ENCODE data around the gene ZCCHC9. TPM values are rescaled to one million over a fixed set of nuclear protein-coding genes. Genes with fewer than 3 reads are reported as not detected.
A peak's percentile ranks its signal among the peaks of the same experiment; 100 is the strongest.

The ZCCHC9 gene
- total and polyA plus RNA-seq, 4 experiments from 2014 or later, result 20.0 to 26.1 (median 25.2) TPM

DNA sequence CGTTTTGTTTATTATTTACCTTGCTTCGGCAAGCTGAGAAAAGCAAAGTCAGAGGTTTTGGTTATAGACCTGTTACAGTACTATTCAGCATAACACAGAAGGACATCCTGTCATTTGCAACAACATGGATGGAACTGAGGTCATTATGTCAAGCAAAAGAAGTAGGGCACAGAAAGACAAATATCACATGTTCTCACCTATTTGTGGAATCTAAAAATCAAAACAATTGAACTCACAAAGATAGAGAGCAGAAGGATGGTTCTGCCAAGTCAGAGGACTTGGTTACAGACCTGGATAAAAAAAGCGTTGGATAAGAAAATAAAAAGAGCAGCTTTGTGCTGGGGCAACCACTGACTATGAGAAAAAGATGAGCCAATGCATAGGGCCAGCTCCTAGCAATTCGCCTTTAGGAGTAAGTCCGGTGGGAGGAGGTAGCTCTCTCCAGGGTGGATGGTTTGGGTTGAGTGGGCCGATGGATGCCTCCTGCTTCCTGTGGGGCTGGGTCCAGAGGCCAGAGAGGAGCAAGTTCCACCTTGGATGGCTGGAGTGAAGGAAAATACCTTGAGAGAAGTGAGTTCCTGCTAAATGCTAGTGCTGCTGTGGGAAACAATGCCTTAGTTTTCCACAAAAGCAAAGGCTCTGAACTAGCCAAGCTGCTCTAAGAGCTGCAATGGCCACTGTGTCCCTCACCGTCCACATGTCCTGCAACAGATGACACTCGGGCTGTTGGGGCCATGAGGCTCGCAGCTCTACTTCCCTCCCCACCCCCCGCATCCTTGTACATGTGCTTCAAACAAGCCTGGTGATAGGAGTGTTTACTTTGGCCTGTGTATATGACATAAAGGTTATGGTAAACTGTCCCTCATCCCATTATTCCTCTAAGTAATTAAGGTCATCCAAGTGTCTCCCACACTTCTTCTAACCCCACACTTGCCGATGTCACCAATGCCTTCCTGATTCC, 54.2 kb downstream of the ZCCHC9 start:
- Mint-ChIP-seq H3K36me3 (no peaks in the 10 kb centered on the region), H3K9me3 (peaks cover 0 to 2% (median 0%) of the 10 kb centered on the region in 8 donors), H3K27ac (no peak overlapping the region), H3K4me3 (no peak overlapping the region), H3K27me3 (peaks cover 2 to 9% of the 10 kb centered on the region in 2 donors), H3K4me1 (peaks cover 0 to 4% (median 0%) of the 10 kb centered on the region in 4 donors)
- no peaks in the 10 kb centered on the region for H3K9me3 ChIP-seq (ENCODE audit: control insufficient read depth in 1 of 2, low read length in 2 of 2)
- no peak overlapping the region for H3K27ac ChIP-seq (ENCODE audit: low read depth, low read length)
- no peaks in the 10 kb centered on the region for H3K36me3 ChIP-seq (ENCODE audit: insufficient read depth, low read length)
- no peak overlapping the region for H3K4me3 ChIP-seq (ENCODE audit: low read length in 2 of 2)
- no peaks in the 10 kb centered on the region for H3K27me3 ChIP-seq (ENCODE audit: insufficient read depth, low read length)
- intact Hi-C loops (cut with micrococcal nuclease), result no loop called here
- DNase-seq, result no peak
- H3K4me1 ChIP-seq (ENCODE audit: insufficient read depth, low read length), result no peaks in the 10 kb centered on the region
- ChIA-PET POLR2A (ENCODE audit: partially characterized antibody) (no interaction called here), CTCF (ENCODE audit: partially characterized antibody) (no interaction called here)

DNA sequence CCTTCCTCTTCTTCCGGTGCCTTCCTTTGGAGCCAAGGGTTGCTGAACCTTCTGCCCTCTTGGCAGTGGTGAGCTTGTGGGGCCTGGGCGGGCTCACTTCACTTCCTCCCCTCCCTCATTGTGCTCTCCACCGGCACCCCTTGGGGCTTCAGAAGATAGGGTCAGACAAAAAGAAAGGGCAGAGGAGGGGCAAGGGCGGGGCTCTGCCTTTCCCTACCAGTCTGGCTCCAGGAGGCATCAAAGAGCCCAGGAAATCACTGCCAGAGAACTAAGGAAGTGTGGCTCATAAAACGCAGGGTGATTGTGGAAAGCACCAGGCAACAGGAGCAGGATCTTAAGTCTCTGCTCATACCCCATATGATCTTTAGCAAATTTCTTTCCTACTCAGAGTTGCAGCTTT, 57.7 kb downstream of the ZCCHC9 start:
- no peaks in the 10 kb centered on the region for H3K36me3 Mint-ChIP-seq
- CTCF ChIA-PET (ENCODE audit: partially characterized antibody), result no interaction called here
- H3K27ac Mint-ChIP-seq, result peak overlapping the region in 1 of 7 donors; percentile 65
- no peak for DNase-seq
- Histone ChIP-seq H3K27me3 (ENCODE audit: insufficient read depth, low read length) (no peaks in the 10 kb centered on the region), H3K4me3 (ENCODE audit: low read length in 2 of 2) (no peak overlapping the region), H3K9me3 (ENCODE audit: control insufficient read depth in 1 of 2, low read length in 2 of 2) (no peaks in the 10 kb centered on the region), H3K36me3 (ENCODE audit: insufficient read depth, low read length) (no peaks in the 10 kb centered on the region), H3K27ac (ENCODE audit: low read depth, low read length) (no peak overlapping the region), H3K4me1 (ENCODE audit: insufficient read depth, low read length) (no peaks in the 10 kb centered on the region)
- H3K27me3 Mint-ChIP-seq, result peaks cover 4 to 6% of the 10 kb centered on the region in 2 donors
- intact Hi-C loops (cut with micrococcal nuclease), result no loop called here
- peaks cover 0 to 4% (median 0%) of the 10 kb centered on the region in 4 donors for H3K4me1 Mint-ChIP-seq
- POLR2A ChIA-PET (ENCODE audit: partially characterized antibody), result no interaction called here
- H3K4me3 Mint-ChIP-seq, result no peak overlapping the region
- H3K9me3 Mint-ChIP-seq, result peaks cover 0 to 2% (median 0%) of the 10 kb centered on the region in 8 donors

DNA sequence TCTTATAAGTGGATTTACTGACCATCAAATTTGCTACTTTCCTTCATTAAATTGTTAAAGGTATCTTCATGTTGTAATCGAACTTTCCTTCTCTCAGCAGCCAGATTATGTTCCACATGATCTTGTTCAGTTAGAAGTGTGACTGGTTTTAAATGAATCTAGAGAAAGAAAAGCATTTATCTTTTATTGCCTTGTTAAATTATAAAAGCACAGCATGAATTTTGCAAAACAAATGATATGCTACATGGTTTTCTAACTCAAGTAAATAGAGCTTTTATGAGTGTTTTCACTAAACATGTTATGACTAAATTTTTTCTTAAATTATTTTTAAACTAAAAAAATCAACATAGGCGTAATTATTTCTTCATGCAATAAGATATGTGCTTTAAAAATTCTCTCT, 58.5 kb downstream of the ZCCHC9 start:
- CTCF ChIA-PET (ENCODE audit: partially characterized antibody), result no interaction called here
- H3K4me3 Mint-ChIP-seq, result no peak overlapping the region

DNA sequence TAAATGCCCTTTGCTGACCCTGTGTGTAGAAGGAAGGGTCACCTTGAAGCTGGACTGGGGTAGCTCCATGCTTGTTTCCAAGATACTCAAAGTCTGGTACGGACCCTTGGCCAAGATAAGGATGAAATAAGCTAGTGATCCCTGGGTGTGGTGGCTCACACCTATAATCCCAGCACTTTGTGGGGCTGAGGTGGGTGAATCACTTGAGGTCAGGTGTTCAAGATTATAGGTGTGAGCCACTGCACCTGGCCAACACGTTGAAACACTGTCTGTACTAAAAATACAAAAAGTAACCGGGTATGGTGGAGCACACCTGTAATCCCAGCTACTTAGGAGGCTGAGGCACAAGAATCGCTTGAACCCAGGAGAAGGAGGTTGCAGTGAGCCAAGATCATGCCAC, 59.3 kb downstream of the ZCCHC9 start:
- intact Hi-C loops (cut with micrococcal nuclease), result no loop called here
- Histone ChIP-seq H3K27me3 (ENCODE audit: insufficient read depth, low read length) (no peaks in the 10 kb centered on the region), H3K4me1 (ENCODE audit: insufficient read depth, low read length) (no peaks in the 10 kb centered on the region), H3K27ac (ENCODE audit: low read depth, low read length) (no peak overlapping the region), H3K4me3 (ENCODE audit: low read length in 2 of 2) (no peak overlapping the region), H3K36me3 (ENCODE audit: insufficient read depth, low read length) (no peaks in the 10 kb centered on the region), H3K9me3 (ENCODE audit: control insufficient read depth in 1 of 2, low read length in 2 of 2) (no peaks in the 10 kb centered on the region)
- no peak overlapping the region for H3K27ac Mint-ChIP-seq
- peaks cover 0 to 2% (median 0%) of the 10 kb centered on the region in 8 donors for H3K9me3 Mint-ChIP-seq
- peaks cover 4 to 6% of the 10 kb centered on the region in 2 donors for H3K27me3 Mint-ChIP-seq
- DNase-seq, result no peak
- H3K4me3 Mint-ChIP-seq, result no peak overlapping the region
- CTCF ChIA-PET (ENCODE audit: partially characterized antibody), result interaction anchor here (0.7 kb wide), 1 partner anchor 807 kb away, joined by 4 read pairs; no protein-coding TSS in a partner anchor
- H3K36me3 Mint-ChIP-seq, result no peaks in the 10 kb centered on the region
- peaks cover 0 to 4% (median 0%) of the 10 kb centered on the region in 4 donors for H3K4me1 Mint-ChIP-seq
- POLR2A ChIA-PET (ENCODE audit: partially characterized antibody), result no interaction called here

More for the DNA sequence above, 58.5 kb downstream of the ZCCHC9 start:
- Histone ChIP-seq H3K4me3 (ENCODE audit: low read length in 2 of 2) (no peak overlapping the region), H3K36me3 (ENCODE audit: insufficient read depth, low read length) (no peaks in the 10 kb centered on the region), H3K27ac (ENCODE audit: low read depth, low read length) (no peak overlapping the region), H3K4me1 (ENCODE audit: insufficient read depth, low read length) (no peaks in the 10 kb centered on the region), H3K9me3 (ENCODE audit: control insufficient read depth in 1 of 2, low read length in 2 of 2) (no peaks in the 10 kb centered on the region), H3K27me3 (ENCODE audit: insufficient read depth, low read length) (no peaks in the 10 kb centered on the region)
- Mint-ChIP-seq H3K4me1 (peaks cover 0 to 4% (median 0%) of the 10 kb centered on the region in 4 donors), H3K9me3 (peaks cover 0 to 2% (median 0%) of the 10 kb centered on the region in 8 donors), H3K36me3 (no peaks in the 10 kb centered on the region), H3K27ac (no peak overlapping the region), H3K27me3 (peaks cover 4 to 6% of the 10 kb centered on the region in 2 donors)
- POLR2A ChIA-PET (ENCODE audit: partially characterized antibody), result no interaction called here
- intact Hi-C loops (cut with micrococcal nuclease), result no loop called here
- DNase-seq, result no peak

DNA sequence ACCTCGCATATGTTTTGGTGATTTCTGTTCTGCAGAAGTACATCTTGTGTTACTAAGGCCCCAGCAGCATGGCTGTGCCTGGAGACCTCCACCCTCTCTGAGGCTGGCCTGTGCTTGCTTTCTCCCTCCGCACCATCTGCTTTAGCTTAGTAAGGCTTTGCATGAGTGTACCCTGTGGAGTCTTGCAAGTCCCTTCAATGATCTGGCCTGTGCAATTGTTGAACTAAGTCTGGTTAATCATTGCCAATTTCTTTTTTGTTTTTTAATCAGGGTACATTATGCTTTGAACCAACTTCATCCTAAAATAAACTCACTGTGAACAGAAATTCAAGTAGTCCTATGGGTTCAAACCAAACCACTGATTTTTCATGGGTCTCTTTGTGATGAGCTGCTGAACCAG, 60.2 kb downstream of the ZCCHC9 start:
- DNase-seq, result no peak
- no peak overlapping the region for H3K27ac ChIP-seq (ENCODE audit: low read depth, low read length)
- H3K9me3 ChIP-seq (ENCODE audit: control insufficient read depth in 1 of 2, low read length in 2 of 2), result no peaks in the 10 kb centered on the region
- H3K27me3 ChIP-seq (ENCODE audit: insufficient read depth, low read length), result no peaks in the 10 kb centered on the region
- no peak overlapping the region for H3K4me3 ChIP-seq (ENCODE audit: low read length in 2 of 2)
- H3K4me1 ChIP-seq (ENCODE audit: insufficient read depth, low read length), result no peaks in the 10 kb centered on the region
- no peak overlapping the region for H3K4me3 Mint-ChIP-seq
- no peak overlapping the region for H3K27ac Mint-ChIP-seq
- intact Hi-C loops (cut with micrococcal nuclease), result no loop called here
- H3K9me3 Mint-ChIP-seq, result peaks cover 0 to 2% (median 0%) of the 10 kb centered on the region in 8 donors
- no peaks in the 10 kb centered on the region for H3K36me3 ChIP-seq (ENCODE audit: insufficient read depth, low read length)
- ChIA-PET POLR2A (ENCODE audit: partially characterized antibody) (no interaction called here), CTCF (ENCODE audit: partially characterized antibody) (no interaction called here)
- H3K27me3 Mint-ChIP-seq, result peaks cover 4 to 6% of the 10 kb centered on the region in 2 donors
- H3K36me3 Mint-ChIP-seq, result no peaks in the 10 kb centered on the region
- peaks cover 0 to 4% (median 0%) of the 10 kb centered on the region in 4 donors for H3K4me1 Mint-ChIP-seq

Other genes with a start within 250 kb of the ZCCHC9 start
- not detected for gene CKMT2, start 68.3 kb upstream of the ZCCHC9 start, total RNA-seq
- not detected for gene CKMT2, start 68.3 kb upstream of the ZCCHC9 start, polyA plus RNA-seq
- under 1 TPM in 1 of 2 experiments, not detected in 1; 0.41 TPM for gene ACOT12, start 92.5 kb downstream of the ZCCHC9 start, total RNA-seq
- gene ACOT12, start 92.5 kb downstream of the ZCCHC9 start, polyA plus RNA-seq, result not detected

Data from CD4-positive, alpha-beta memory T cell (primary cell).